ENCODE results near the gene MEGF6.

MEGF6 gene

GRCh38 chr1:3579626-3580025, 31.7 kb downstream of the MEGF6 start:
- no peak for ATAC-seq

GRCh38 chr1:3578906-3579305, 32.4 kb downstream of the MEGF6 start:
- ATAC-seq: no peak
- TF ChIP-seq ZFP30 (CRISPR knock-in tag; IDR thresholded peaks at IDR 0.05) (no peak), ZNF565 (CRISPR knock-in tag; conservative IDR thresholded peaks at IDR 0.05; ENCODE audit: low read depth) (no peak), ZFP3 (CRISPR knock-in tag; IDR thresholded peaks at IDR 0.05) (no peak), ZC3H10 (CRISPR knock-in tag; IDR thresholded peaks at IDR 0.05) (no peak), CSDC2 (CRISPR knock-in tag; IDR thresholded peaks at IDR 0.05) (no peak), GLIS3 (CRISPR knock-in tag; IDR thresholded peaks at IDR 0.05) (no peak), CREB5 (CRISPR knock-in tag; IDR thresholded peaks at IDR 0.05; ENCODE audit: low read depth) (no peak), OSR1 (CRISPR knock-in tag; IDR thresholded peaks at IDR 0.05) (no peak), ESRRG (CRISPR knock-in tag; IDR thresholded peaks at IDR 0.05) (no peak), ZNF8 (CRISPR knock-in tag; IDR thresholded peaks at IDR 0.05) (no peak), ARNTL (CRISPR knock-in tag; IDR thresholded peaks at IDR 0.05; ENCODE audit: borderline replicate concordance, low read depth) (no peak), TOX (CRISPR knock-in tag; IDR thresholded peaks at IDR 0.05; ENCODE audit: borderline replicate concordance) (no peak), TCF4 (CRISPR knock-in tag; IDR thresholded peaks at IDR 0.05; ENCODE audit: borderline replicate concordance) (no peak), SNAI2 (CRISPR knock-in tag; IDR thresholded peaks at IDR 0.05) (no peak), TSHZ2 (CRISPR knock-in tag; IDR thresholded peaks at IDR 0.05) (no peak)

More at GRCh38 chr1:3579626-3580025, 31.7 kb downstream of the MEGF6 start:
- TF ChIP-seq BACH2 (CRISPR knock-in tag; IDR thresholded peaks at IDR 0.05; ENCODE audit: borderline replicate concordance) (no peak), CSDC2 (CRISPR knock-in tag; IDR thresholded peaks at IDR 0.05) (no peak), ZFP3 (CRISPR knock-in tag; IDR thresholded peaks at IDR 0.05) (no peak), ARNTL (CRISPR knock-in tag; IDR thresholded peaks at IDR 0.05; ENCODE audit: borderline replicate concordance, low read depth) (no peak), CSRNP3 (CRISPR knock-in tag; IDR thresholded peaks at IDR 0.05) (no peak)

GRCh38 chr1:3578433-3578805, 32.9 kb downstream of the MEGF6 start:
- TF ChIP-seq PPARA (CRISPR knock-in tag; IDR thresholded peaks at IDR 0.05; ENCODE audit: borderline replicate concordance): no peak
- no peak for TF ChIP-seq ARNTL (CRISPR knock-in tag; IDR thresholded peaks at IDR 0.05; ENCODE audit: borderline replicate concordance, low read depth)
- no peak for TF ChIP-seq CREB5 (CRISPR knock-in tag; IDR thresholded peaks at IDR 0.05; ENCODE audit: low read depth)
- no peak for TF ChIP-seq ZFP30 (CRISPR knock-in tag; IDR thresholded peaks at IDR 0.05)
- ATAC-seq: no peak

- ATAC-seq: no peak
- TF ChIP-seq ESRRG (CRISPR knock-in tag; IDR thresholded peaks at IDR 0.05): no peak
- TF ChIP-seq BACH2 (CRISPR knock-in tag; IDR thresholded peaks at IDR 0.05; ENCODE audit: borderline replicate concordance): no peak
- no peak for TF ChIP-seq TCF4 (CRISPR knock-in tag; IDR thresholded peaks at IDR 0.05; ENCODE audit: borderline replicate concordance)
- TF ChIP-seq CREB5 (CRISPR knock-in tag; IDR thresholded peaks at IDR 0.05; ENCODE audit: low read depth): no peak
- TF ChIP-seq OSR1 (CRISPR knock-in tag; IDR thresholded peaks at IDR 0.05): no peak
- TF ChIP-seq ARNTL (CRISPR knock-in tag; IDR thresholded peaks at IDR 0.05; ENCODE audit: borderline replicate concordance, low read depth): no peak
- no peak for TF ChIP-seq POU6F1 (CRISPR knock-in tag; IDR thresholded peaks at IDR 0.05; ENCODE audit: borderline replicate concordance, low read depth)
Measured at GRCh38 chr1:3577711-3578432, 33.4 kb downstream of the MEGF6 start.

Data from SK-N-SH treated with all-trans-retinoic acid at 6 μM for 48 hours (cell line).